Stimulated activated naive B cell treated with anti-CD40 and anti-IgM and Interleukin-4, amounts not matched to agents 10 μg/mL and 1 μg/mL and 100 μg/mL, for 72 hours (primary cell): Measurements from ENCODE around the gene GNAI2.

ENCODE experiments used
- ATAC-seq, 2 donors: fragments of 150-1000 bp; cut with Tn5 transposase; replicated peaks; 2 replicates each; pipeline ENCODE4 v1.10.0; 2021; ENCODE audit warnings: moderate library complexity in 1 of 2
- DNase-seq: peaks from one replicate; pipeline ENCODE4 v3.0.0; 2021
- H3K27ac Mint-ChIP-seq: one replicate; pipeline ENCODE4 v1.8.0; 2022; ENCODE audit warnings: mild to moderate bottlenecking, mixed read lengths
- H3K27me3 Mint-ChIP-seq, 2 donors: one replicate each; pipeline ENCODE4 v1.8.0; 2022; ENCODE audit warnings: mixed read lengths in 2 of 2
- H3K36me3 Mint-ChIP-seq, 2 donors: one replicate each; pipeline ENCODE4 v1.8.0; 2022; ENCODE audit warnings: mixed read lengths in 2 of 2, mild to moderate bottlenecking in 1 of 2
- H3K4me1 Mint-ChIP-seq, 2 donors: one replicate each; pipeline ENCODE4 v1.8.0; 2022; ENCODE audit warnings: mixed read lengths in 2 of 2, mild to moderate bottlenecking in 1 of 2
- H3K4me3 Mint-ChIP-seq, 2 donors: one replicate each; pipeline ENCODE4 v1.8.0; 2022; ENCODE audit warnings: mild to moderate bottlenecking in 2 of 2, mixed read lengths in 2 of 2, moderate library complexity in 1 of 2
- H3K9me3 Mint-ChIP-seq, 2 donors: one replicate each; pipeline ENCODE4 v1.8.0; 2022; ENCODE audit warnings: mixed read lengths in 2 of 2, mild to moderate bottlenecking in 1 of 2

Gene GNAI2

GRCh38 chr3:50211930-50212329, 24.1 kb upstream of the GNAI2 start:
- Mint-ChIP-seq H3K4me3 (no peak overlapping the region), H3K4me1 (no peaks in the 10 kb centered on the region), H3K36me3 (no peaks in the 10 kb centered on the region), H3K27ac (no peak overlapping the region), H3K9me3 (no peaks in the 10 kb centered on the region), H3K27me3 (peaks cover 20 to 30% of the 10 kb centered on the region in 2 donors)
- peak; percentile 24 to 52 for ATAC-seq
- no peak for DNase-seq

DNA sequence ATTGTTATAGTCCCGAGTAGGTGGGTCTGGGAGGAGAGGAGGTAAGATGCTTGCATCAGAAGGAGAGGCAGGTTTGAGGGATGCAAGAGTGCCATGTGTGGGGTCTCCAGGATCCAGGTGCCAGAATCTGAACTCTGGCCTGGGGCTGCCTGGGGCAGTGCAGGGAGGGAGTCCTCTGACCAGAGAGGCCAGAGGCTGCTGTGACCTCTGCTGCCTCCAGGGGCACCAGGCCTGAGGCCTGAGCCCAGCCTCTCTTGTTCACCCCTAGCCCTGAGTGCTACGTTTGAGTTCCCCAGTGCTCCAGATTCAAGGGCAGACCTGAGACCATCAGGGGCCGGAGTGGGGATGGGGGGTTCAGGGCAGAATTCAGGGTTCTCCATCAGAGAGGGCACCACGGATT, 23.5 kb upstream of the GNAI2 start:
- Mint-ChIP-seq H3K4me1 (no peaks in the 10 kb centered on the region), H3K27ac (no peak overlapping the region), H3K27me3 (peaks cover 19 to 26% of the 10 kb centered on the region in 2 donors), H3K36me3 (no peaks in the 10 kb centered on the region), H3K9me3 (no peaks in the 10 kb centered on the region), H3K4me3 (no peak overlapping the region)
- peak; percentile 44 to 64 for ATAC-seq
- DNase-seq: no peak

DNA sequence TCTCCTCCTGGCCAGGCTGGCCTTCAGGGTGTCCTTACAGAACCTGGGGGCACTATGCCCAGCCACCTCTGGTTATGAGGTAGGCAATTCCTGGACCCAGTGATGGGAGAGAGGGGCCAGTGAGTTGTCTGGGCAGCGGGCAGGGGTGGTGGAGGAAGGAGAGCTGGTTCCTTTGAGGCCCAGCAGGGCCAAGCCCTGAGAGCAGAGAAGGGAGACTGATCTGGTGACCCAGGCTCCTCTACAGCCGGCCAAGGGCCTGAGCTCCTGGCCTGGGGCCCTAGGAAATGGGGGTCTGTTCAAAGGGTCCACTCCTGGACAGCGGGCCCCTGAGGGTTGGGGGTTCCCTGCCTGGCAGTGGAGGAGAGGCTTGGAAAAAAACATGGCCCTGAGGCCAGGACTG, 23.0 kb upstream of the GNAI2 start:
- H3K9me3 Mint-ChIP-seq: no peaks in the 10 kb centered on the region
- H3K27me3 Mint-ChIP-seq: peaks cover 21 to 22% of the 10 kb centered on the region in 2 donors
- H3K27ac Mint-ChIP-seq: no peak overlapping the region
- H3K4me1 Mint-ChIP-seq: no peaks in the 10 kb centered on the region
- DNase-seq (no peak), ATAC-seq (no peak)
- H3K36me3 Mint-ChIP-seq: no peaks in the 10 kb centered on the region
- H3K4me3 Mint-ChIP-seq: no peak overlapping the region

GRCh38 chr3:50213373-50213772, 22.6 kb upstream of the GNAI2 start:
- Mint-ChIP-seq H3K27me3 (peaks cover 21% of the 10 kb centered on the region in 2 donors), H3K9me3 (no peaks in the 10 kb centered on the region), H3K27ac (no peak overlapping the region), H3K4me1 (no peaks in the 10 kb centered on the region), H3K36me3 (no peaks in the 10 kb centered on the region), H3K4me3 (no peak overlapping the region)
- DNase-seq (no peak), ATAC-seq (no peak)

DNA sequence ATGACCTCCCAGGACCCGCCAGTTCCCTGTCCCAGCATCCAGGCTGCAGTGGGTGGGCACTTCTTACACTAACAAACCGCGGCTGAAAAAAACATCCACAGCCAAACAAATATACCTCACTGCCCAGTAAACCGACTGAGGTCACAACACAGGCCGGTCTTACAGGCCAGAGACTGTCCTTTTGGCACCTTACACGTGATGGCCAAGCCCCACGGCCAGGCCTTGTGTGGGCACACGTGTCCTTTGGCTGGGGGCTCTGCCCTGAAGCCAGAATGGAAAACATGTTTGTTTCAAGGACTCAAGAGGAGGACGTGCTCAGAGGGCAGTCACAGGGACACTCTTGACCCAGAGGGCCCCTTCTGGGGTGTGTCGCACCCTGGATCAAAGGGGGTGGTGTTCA, 21.2 kb upstream of the GNAI2 start:
- ATAC-seq (no peak), DNase-seq (no peak)
- Mint-ChIP-seq H3K9me3 (no peaks in the 10 kb centered on the region), H3K27ac (no peak overlapping the region), H3K27me3 (peaks cover 14 to 20% of the 10 kb centered on the region in 2 donors), H3K4me3 (no peak overlapping the region), H3K36me3 (no peaks in the 10 kb centered on the region), H3K4me1 (no peaks in the 10 kb centered on the region)

DNA sequence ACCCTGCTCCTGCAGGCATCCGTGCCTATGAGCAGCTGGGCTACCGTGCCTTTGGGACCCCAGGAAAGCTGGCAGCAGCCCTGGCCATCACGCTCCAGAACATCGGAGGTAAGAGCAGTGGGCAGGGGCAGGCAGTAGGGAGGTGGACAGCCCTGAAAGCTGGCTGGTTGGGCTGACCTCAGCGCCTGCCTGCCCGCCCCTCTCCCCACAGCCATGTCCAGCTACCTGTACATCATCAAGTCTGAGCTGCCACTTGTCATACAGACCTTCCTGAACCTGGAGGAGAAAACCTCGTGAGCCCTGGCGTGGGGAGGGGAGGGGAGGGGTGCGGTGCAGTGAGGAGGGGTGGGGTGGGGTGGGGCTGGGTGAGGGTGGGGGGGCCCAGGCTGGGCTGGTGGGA, 20.5 kb upstream of the GNAI2 start:
- no peak overlapping the region for H3K4me3 Mint-ChIP-seq
- no peak for DNase-seq
- H3K4me1 Mint-ChIP-seq: no peaks in the 10 kb centered on the region
- no peak for ATAC-seq
- no peaks in the 10 kb centered on the region for H3K36me3 Mint-ChIP-seq
- H3K27me3 Mint-ChIP-seq: peaks cover 11 to 20% of the 10 kb centered on the region in 2 donors
- no peak overlapping the region for H3K27ac Mint-ChIP-seq
- H3K9me3 Mint-ChIP-seq: no peaks in the 10 kb centered on the region

DNA sequence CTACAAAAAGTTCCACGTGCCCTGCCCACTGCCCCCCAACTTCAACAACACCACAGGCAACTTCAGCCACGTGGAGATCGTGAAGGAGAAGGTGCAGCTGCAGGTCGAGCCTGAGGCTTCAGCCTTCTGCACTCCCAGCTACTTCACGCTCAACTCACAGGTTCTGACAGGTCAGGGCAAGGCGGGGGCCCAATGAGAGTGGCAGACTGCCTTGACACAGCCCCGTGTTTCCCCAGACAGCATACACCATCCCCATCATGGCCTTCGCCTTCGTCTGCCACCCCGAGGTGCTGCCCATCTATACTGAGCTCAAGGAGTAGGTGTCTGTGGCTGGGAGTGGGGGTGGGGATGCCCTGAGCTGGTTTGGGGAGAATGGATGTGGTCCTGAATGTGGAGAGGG, 18.3 kb upstream of the GNAI2 start:
- Mint-ChIP-seq H3K27ac (no peak overlapping the region), H3K4me1 (no peaks in the 10 kb centered on the region), H3K9me3 (no peaks in the 10 kb centered on the region), H3K4me3 (no peak overlapping the region), H3K27me3 (peaks cover 11 to 12% of the 10 kb centered on the region in 2 donors), H3K36me3 (no peaks in the 10 kb centered on the region)
- DNase-seq (no peak), ATAC-seq (no peak)

- Mint-ChIP-seq H3K27me3 (peaks cover 11 to 12% of the 10 kb centered on the region in 2 donors), H3K9me3 (no peaks in the 10 kb centered on the region), H3K27ac (no peak overlapping the region), H3K36me3 (no peaks in the 10 kb centered on the region), H3K4me3 (no peak overlapping the region), H3K4me1 (no peaks in the 10 kb centered on the region)
- no peak for ATAC-seq
- DNase-seq: no peak
These were observed 17.6 kb upstream of the GNAI2 start for GRCh38 chr3:50218448-50218847.

GRCh38 chr3:50219285-50219684, 16.7 kb upstream of the GNAI2 start:
- Mint-ChIP-seq H3K27me3 (peaks cover 12% of the 10 kb centered on the region in 2 donors), H3K27ac (no peak overlapping the region), H3K4me1 (no peaks in the 10 kb centered on the region), H3K4me3 (no peak overlapping the region), H3K9me3 (no peaks in the 10 kb centered on the region), H3K36me3 (no peaks in the 10 kb centered on the region)
- ATAC-seq (no peak), DNase-seq (no peak)

DNA sequence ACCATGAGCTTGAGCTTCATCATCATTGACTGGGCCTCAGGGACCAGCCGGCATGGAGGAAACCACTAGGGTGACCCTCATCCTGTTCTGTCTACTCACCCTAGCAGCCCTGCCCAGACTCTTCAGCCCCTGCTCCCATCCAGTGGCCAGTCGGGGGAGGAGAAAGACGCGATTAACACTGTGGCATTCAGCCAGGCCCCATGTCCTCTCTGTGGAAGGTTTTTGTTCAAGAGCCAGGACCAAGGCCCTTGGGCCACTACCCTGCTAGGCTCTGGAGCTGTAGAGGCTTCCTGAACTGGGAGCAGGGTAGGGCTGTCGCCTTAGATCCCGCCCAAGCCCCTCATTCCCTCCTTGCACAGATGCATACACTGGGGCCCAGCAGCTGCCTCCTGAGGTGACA, 15.9 kb upstream of the GNAI2 start:
- DNase-seq (no peak), ATAC-seq (no peak)
- Mint-ChIP-seq H3K4me1 (no peaks in the 10 kb centered on the region), H3K9me3 (no peaks in the 10 kb centered on the region), H3K4me3 (no peak overlapping the region), H3K27ac (no peak overlapping the region), H3K36me3 (no peaks in the 10 kb centered on the region), H3K27me3 (peaks cover 11 to 12% of the 10 kb centered on the region in 2 donors)

- H3K27ac Mint-ChIP-seq: no peak overlapping the region
- no peak for ATAC-seq
- no peak for DNase-seq
- H3K9me3 Mint-ChIP-seq: no peaks in the 10 kb centered on the region
- peaks cover 0 to 8% of the 10 kb centered on the region in 2 donors for H3K4me1 Mint-ChIP-seq
- peaks cover 8 to 12% of the 10 kb centered on the region in 2 donors for H3K27me3 Mint-ChIP-seq
- H3K36me3 Mint-ChIP-seq: no peaks in the 10 kb centered on the region
- no peak overlapping the region for H3K4me3 Mint-ChIP-seq
These were observed 15.0 kb upstream of the GNAI2 start for GRCh38 chr3:50221051-50221410.

GRCh38 chr3:50221411-50222168, 14.4 kb upstream of the GNAI2 start:
- no peaks in the 10 kb centered on the region for H3K36me3 Mint-ChIP-seq
- no peak for ATAC-seq
- peaks cover 8 to 12% of the 10 kb centered on the region in 2 donors for H3K27me3 Mint-ChIP-seq
- H3K27ac Mint-ChIP-seq: no peak overlapping the region
- H3K4me3 Mint-ChIP-seq: no peak overlapping the region
- no peaks in the 10 kb centered on the region for H3K9me3 Mint-ChIP-seq
- DNase-seq: no peak
- peaks cover 3 to 13% of the 10 kb centered on the region in 2 donors for H3K4me1 Mint-ChIP-seq

DNA sequence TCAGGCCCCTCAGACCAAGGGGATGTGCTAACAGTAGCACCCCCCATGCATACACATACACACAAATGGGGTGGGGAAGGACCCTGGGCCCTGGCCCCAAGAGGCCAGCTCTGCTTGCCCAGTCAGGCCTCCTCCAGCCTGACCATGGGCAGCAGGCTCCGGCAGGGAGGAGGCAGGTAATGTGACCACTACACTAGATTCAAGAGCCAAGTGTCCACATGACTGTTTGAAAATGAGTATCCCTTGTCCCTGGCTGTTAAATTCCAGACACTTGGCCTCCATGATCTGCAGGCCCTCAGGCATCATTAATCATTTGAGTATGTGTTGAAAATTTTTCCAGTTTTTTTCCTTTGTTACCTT, 13.9 kb upstream of the GNAI2 start:
- no peak for DNase-seq
- Mint-ChIP-seq H3K27me3 (peaks cover 8 to 12% of the 10 kb centered on the region in 2 donors), H3K36me3 (no peaks in the 10 kb centered on the region), H3K4me3 (no peak overlapping the region), H3K27ac (no peak overlapping the region), H3K4me1 (peaks cover 6 to 18% of the 10 kb centered on the region in 2 donors), H3K9me3 (no peaks in the 10 kb centered on the region)
- ATAC-seq: no peak

DNA sequence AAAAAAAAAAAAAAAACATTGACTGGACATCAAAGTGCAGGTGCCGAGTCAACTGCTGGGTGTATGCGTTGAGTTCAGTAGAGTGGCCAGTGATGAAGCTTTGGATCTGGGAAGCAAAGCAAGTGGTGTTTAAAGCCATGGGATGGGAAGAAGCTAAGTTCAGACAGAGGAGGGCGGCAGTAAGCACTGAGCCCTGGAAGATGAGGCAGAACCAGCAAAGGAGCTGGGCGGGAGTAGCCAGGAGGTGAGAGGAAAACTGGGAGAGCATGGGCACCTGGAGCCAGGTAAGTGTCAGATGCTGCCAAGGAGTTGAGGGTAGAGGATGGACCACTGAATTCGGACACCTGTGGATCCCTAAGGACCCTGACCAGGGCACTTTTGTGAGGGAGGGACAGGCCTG, 11.4 kb upstream of the GNAI2 start:
- peaks cover 19 to 37% of the 10 kb centered on the region in 2 donors for H3K4me1 Mint-ChIP-seq
- H3K36me3 Mint-ChIP-seq: no peaks in the 10 kb centered on the region
- no peaks in the 10 kb centered on the region for H3K9me3 Mint-ChIP-seq
- ATAC-seq (no peak), DNase-seq (no peak)
- peaks cover 4 to 5% of the 10 kb centered on the region in 2 donors for H3K27me3 Mint-ChIP-seq
- H3K4me3 Mint-ChIP-seq: no peak overlapping the region
- no peak overlapping the region for H3K27ac Mint-ChIP-seq

DNA sequence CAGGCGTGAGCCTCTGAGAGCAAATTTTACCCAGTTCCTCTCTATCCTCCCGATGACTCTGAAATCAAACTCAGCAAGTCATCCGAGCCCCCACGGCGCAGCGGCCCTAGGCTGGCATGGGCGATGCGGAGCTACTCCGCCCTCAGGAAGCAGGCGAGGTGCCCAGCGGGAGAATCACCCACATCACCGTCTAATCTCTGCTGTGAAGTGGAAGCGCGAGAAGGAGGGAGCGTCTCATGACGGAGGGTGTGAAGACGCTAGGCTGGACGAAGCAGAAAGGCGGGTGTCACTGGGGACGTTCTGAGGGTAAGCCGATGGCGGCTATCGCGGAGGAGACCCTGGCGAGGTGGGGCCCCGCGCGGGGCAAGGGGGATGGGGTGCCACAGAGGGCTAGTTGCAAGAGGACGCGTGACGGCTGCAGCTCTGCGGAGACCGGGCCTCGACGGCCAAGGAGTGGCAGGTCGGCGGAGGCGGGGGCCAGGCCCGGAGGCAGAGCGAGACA, 9.1 kb upstream of the GNAI2 start:
- peak; percentile 38 for ATAC-seq
- no peaks in the 10 kb centered on the region for H3K36me3 Mint-ChIP-seq
- no peaks in the 10 kb centered on the region for H3K9me3 Mint-ChIP-seq
- peaks cover 4 to 5% of the 10 kb centered on the region in 2 donors for H3K27me3 Mint-ChIP-seq
- H3K4me1 Mint-ChIP-seq: peaks cover 30 to 55% of the 10 kb centered on the region in 2 donors
- peak overlapping the region; percentile 87 to 92 for H3K4me3 Mint-ChIP-seq
- peak; percentile 52 for DNase-seq
- peak overlapping the region; percentile 93 for H3K27ac Mint-ChIP-seq
